Activated gamma-delta T cell treated with anti-CD3 and anti-CD28 coated beads, Interleukin-2, amount 50 U/mL, for 16 hours (primary cell): ENCODE results near the gene ALG14.
"Not testable (repeated sequence)": the region's sequence is repeated elsewhere in the genome, so short reads cannot be mapped to it uniquely, and the experiment has no call there.

ENCODE experiments used
- DNase-seq: peaks from one replicate; pipeline ENCODE4 v3.0.0-alpha.2; 2020; ENCODE audit warnings: low read depth

ALG14 gene

DNA sequence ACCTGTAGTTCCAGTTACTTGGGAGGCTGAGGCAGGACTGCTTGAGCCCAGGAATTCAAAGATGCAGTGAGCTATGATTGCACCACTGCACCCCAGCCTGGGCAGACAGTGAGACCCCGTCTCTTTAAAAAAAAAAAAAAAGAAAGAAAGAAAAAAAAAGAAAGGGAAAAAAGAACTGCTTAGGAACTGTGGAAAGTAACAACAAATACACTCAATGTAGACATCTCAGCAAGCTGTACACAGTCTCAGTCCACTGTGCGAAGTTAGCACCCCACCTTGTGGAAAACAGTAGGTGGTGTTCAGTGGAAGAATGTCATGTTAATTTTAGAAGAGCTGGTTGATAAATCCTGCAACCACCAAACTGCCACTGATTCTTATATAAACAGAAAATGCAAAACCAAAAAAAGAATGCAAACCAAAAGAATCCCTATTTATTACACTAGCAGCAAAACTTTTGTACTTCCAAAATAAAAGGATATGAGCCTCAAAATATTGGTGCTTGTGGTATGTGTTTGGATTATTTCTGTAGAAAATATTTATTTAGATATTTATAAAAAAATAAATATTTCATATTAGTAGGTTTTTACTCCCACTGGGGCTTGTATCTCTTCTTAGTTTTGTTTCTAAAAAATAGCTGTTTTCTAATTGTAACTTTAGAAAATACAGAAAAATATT, 31.1 kb downstream of the ALG14 start:
- DNase-seq, result no peak

DNA sequence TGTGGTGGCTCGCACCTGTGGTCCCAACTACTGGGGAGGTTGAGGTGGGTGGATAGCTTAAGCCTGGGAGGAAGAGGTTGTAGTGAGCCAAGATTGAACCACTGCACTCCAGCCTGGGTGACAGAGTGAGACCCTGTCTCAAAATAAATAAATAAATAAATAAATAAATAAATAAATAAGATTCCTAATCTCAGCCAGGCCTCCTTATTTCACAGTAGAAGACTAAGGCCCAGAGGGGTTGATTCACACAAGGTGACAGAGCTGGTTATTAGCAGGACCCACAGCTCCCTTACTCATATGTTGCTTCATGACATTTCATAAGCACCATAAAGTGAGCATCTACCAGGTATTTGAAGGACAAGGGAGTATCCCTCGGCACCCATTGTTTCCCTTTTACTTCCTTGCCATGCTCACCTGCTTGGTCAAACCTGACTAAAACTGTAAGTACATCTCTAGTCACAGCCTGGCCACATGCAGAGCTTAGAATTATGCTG, 32.7 kb downstream of the ALG14 start:
- DNase-seq, result no peak

DNA sequence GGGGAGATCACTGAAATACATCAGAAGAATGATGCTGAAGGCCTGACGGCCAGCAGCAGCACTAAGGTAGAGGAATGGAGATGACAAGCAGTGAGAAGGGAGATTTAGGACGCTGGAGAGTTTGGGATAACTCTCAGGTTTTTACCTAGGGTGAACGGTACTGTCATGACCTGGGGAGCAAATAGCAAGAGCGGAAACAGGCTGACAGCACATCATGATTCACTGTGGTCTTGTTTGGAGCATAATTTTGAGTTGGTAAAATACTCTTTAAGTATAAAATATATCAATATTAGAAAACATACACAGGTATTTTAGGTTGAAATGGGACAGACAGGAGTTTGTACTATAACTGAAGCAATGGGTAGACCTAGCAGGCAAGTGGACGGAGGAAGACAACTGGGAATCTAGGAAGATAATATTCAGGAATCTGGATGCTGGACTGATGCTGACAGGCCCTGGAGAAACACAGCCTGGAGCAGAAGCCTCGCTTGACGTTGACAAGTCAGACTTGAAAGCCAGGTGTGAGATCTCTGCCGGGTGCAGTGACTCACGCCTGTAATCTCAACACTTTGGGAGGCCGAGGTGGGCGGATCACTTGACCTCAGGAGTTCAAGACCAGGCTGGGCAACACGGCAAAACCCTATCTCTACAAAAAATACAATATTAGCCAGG, 33.3 kb downstream of the ALG14 start:
- DNase-seq, result no peak

DNA sequence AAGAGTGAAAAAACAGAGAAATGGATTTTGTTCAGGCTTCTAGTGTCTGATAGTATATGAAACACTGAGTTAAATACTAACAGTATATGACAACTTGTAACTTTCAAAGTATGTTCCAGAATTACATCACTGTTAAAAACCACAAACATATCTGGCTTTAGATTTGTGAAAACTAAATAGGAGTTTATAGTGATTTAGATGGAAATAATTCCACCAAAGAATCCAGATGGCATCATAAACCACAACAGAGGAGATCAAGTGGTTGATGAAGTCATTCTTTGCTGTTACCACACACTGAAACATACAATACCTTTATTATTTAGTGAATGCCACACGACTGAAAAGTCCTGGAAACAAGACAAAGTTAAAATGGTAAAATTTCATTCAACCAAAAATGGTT, 37.2 kb downstream of the ALG14 start:
- DNase-seq, result no peak

DNA sequence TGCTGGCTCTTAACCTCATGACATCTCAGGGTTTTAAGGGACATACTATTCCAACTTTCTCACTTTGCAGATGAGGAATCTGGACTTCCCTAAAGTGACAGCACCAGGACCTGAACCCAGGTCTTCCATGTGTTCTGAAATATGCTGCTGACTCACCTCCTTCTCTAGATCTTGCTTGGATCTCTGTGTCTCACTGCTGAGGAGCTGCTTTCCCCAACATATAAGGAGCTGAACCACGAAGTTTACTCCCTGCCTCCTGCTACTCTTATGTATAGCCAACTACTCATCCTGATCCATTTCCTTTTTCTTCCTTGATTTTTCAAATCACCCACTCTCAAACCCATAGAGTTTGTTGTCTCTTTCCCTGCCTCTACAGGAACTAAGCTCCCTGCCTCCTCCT, 38.2 kb downstream of the ALG14 start:
- no peak for DNase-seq

DNA sequence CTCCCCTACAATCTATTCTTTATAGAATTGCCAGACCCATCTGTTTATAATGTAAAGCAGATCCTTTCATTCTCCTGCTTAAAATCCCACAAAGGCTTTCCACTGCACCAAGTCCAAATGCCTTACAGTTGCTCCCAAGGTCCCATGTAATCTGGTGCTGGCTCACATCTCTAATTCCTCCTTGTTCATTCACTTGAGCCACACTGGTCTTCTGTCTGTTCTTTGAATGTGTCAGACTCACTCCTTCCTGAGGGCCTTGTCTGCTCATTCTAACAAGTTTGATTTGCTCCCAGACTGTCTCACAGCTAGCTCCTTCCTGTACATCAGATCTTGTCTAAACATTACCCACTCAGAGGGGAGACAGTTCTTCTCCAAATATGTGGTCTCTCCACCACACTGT, 38.9 kb downstream of the ALG14 start:
- DNase-seq, result no peak

DNA sequence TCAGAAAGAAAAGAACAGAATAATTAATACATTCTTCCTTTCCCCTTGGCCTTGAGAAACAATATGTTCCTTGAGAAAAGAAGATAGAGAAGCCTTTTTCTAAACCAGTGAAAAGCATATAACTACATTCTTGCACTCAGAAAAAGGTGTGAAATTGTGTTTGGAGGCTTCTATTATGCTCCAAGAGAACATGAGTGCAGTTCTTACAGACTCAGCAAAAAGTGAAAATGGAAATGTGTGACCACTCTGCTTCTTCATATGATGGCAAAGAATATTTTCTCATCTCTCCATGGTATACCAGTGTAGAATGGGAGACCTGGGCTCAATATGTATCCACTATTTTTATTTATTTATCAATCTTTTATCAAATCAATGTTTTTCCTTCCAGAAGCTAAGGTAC, 43.2 kb downstream of the ALG14 start:
- no peak for DNase-seq

DNA sequence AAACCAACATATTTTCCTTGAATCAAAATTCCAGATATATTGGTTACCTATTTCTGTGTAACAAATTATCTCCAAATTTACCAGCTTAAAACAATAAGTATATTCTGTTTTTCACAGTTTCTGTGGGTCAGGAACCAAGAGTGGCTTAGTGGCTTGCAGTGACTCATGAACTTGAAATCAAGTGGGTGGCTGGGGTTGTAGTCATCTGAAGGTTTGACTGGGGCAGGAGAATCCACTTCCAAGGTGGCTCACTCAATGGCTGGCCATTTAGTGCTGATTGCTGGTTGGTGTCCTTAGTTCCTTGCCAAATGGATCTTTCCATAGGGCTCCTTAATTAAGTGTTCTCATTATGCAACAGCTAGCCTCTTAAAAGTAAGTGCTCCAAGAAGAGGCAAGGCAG, 43.8 kb downstream of the ALG14 start:
- DNase-seq, result no peak

DNA sequence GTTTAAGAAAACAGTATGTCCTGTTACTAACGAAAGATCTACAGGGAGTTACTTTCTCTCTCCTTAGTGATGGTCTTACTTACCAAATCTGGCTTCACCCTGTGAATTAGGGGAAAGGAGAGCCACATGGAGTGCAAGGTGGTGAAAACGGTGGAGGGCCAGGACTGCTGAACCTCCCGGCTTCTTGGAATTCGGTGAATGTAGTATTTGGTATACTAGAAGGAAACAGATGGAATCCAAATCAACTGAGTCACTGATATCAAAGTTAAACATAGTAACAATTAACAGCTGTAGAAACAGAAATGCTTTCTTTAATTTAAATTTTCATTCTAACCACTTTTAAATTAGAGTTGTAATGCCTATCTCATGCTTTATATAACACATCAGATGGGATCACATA, 45.7 kb downstream of the ALG14 start:
- DNase-seq, result no peak

DNA sequence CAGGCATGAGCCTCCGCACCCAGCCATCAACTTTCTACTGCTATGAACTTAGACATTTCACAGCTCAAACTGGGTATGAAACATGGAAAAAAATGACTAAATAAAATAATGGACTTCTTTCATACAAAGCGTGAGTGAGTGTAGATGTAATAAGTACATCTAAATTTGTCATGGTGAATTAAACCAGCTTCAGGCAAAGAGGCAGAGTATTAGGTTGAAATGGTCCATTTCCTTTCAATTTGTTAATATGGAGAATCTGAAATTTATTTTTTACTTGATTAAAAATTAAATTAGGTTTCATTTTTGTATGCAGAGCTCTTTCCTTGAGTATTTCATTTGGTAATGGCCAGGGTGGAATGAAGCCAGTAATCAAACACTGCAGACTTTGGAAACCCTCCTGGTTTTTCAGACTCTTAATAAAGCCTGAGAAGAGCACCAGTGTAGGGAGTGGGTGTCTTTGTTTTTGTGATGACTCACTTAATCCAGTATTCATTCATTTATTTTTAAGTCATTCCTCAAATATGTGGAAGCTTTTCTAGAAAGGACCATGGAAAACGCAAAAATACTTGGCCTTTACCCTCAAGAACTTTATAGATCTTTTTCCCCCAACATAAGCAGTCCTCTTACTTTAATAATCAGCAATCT, 49.2 kb downstream of the ALG14 start:
- DNase-seq, result no peak

DNA sequence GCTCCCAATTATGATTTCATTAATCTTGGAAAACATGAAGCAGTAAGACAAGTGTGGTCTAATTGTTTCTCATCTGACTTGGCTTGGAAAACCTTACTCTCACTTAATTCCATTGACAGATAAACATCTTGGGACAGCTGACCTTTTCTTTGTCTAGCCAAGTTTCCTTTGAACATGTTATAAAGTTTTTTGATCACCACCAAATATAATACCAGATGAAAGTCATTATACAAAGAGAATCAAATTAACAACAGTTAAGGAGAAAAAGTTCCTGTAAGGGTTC, 50.2 kb downstream of the ALG14 start:
- DNase-seq, result no peak

DNA sequence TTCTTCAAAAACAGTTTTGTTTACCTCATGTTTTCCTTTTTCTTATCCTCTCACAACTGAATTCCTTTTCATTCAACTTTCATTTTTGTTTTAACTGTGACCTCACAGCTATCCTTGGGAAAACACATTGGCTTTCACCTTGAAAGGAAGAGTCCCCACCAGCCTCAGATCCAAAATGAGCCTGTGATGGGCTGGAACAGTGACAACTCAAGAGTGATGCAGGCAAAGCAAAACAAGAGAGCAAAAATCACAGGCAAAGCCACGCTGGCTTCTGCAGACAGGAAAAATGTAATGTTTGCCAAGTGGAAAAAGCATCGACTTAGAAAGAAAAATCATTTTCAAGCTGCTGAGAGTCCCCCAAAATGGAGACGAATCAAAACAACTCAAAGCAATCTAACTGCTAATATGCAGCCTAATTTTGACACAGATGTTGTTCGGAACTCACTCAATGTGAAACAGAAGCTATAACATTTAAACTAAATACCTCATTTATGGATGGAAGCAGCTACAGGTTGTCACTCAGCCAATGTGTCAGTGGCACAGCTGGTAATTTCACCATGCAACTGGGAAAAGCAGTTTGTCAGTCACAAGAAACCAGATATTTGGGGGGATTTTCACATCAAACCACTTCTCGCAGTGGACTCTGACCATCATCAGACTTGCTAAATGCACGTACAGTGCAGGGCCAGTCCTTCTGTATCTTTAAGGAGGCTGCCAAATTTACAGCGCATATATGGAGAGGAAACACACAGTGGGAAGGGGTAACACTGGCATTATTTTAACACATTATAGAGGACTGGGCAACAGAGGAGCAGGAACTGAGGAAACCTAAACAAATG, 50.7 kb downstream of the ALG14 start:
- DNase-seq, result no peak

DNA sequence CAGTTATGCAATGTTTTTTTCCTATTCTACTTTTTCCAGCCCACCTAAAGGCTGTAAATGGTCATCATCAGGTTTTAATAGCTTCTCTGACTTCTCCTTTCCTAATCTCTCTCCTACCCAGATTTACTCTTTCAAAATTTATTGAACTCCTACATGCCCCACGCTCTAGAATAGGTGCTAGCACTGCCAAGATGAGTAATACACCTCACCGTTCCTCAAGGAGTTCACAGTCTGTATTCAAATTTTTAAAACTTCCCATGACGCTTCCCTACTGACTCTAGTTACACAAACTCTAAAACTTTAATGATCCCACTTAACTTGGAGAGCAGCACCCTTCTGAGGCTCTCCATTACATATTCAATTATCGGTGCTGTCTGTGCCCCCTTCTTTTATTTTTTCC, 51.6 kb downstream of the ALG14 start:
- DNase-seq, result no peak

DNA sequence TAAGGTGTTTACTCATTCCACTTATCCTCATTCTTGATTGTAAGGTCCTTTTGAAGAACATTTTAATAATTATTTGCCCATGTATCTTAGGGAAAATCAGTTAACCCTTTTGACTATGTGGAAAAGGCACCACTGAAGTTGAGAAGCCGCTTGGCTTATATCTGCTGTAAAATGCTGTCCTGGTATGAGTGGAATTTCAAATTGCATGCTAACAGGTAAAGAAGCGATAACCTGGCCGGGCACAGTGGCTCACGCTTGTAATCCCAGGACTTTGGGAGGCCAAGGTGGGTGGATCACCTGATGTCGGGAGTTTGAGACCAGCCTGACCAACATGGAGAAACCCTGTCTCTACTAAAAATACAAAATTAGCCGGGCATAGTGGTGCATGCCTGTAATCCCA, 53.3 kb downstream of the ALG14 start:
- not testable (repeated sequence) for DNase-seq

DNA sequence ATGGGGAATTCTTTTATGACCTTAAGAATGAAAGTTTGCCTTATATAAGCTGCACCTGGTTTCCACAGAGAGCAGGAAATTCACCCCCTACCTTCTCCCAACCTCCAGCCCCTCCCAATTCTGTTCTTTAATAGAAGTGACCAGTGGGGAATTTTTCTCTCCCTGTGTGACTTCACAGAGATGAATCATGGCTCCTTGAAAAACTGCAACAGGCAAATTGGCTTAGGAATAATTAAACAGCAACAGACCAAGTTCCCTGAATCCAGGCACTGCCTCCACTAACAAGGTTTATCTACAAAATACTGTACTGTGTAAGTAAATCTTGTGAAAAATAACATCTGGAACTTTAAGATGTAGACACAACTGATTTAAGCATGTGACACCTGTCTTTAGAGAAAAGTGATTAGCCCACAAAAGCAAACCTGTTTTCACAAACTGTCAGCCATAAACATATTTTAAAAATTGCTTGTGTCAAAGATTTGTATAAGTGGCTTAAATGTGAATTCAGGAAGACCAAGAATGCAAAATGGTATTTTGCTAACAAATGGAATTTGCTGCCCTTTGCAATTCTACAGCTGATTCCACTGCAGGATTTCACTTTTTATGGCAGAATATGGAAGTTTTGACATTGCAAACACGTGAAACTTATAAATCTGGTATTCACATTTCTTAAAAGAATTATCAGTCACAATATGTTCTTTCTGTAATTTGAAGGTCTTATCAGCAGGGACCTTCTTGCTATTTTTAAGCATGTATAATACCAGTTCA, 54.0 kb downstream of the ALG14 start:
- DNase-seq, result no peak

DNA sequence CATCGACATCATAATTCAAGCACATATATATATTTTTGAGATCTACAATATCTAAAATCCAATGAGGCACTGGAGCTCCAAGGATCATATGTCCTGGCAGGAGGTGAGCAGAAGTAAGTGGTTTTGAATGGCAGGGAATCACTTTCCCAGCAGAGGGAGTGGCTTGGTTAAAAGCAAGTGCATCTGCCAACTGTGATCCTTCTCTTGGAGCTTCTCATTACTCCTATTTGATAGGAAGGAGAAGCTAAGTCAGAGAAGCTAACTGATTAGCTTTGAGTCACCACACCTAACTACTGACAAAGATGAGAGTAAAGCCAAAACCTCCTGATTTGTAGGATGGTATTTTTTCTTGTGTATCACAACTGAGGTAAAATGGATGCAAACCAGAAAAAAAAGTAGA, 55.0 kb downstream of the ALG14 start:
- DNase-seq, result no peak

DNA sequence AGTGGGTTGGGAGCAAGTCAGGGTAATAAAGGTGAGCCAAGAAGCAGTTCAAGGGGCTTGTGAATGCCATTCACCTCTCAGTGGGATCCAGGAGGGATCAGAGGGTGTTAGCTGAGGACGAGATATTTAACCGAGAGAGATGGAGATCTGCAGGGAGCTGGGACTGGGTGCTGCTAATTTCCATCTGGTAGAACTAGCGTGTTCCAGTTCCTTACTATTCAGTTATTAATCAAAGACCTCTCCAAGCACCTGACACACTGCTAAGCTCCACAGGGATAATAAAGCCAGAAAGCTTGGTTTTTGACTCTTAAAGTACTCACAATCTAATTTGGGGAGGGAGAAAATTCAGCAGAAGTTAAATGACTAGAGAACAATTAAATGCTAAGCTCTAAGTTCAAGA, 57.7 kb downstream of the ALG14 start:
- DNase-seq, result no peak

DNA sequence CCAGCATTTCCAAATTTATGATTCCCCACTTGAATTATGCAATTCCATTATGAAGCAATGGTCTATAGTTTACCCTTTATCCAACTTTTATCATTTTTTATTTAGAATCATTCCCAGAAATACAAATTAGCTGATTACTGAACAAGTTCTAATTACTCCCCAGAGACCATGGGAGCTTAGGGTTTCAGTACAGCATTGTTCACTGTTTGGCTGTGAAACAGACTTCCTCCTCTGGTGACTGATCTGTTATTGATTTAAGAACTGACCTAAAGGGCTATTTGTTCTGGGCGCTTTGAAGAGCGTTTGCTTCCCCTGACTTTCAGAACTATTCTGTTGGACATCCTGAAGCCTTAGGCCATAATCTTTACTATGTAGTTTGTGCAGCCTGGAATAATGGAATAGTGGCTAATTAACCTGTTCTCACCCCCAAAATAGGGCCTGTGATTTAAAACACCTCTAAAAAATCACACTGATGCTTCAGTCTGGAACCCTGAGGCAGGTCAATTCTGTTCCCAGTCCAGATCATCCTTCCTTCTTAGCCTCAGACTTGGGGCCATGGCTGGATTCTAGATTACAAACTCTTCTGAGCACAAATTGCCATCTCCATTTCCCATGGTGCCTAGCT, 58.7 kb downstream of the ALG14 start:
- DNase-seq, result no peak

DNA sequence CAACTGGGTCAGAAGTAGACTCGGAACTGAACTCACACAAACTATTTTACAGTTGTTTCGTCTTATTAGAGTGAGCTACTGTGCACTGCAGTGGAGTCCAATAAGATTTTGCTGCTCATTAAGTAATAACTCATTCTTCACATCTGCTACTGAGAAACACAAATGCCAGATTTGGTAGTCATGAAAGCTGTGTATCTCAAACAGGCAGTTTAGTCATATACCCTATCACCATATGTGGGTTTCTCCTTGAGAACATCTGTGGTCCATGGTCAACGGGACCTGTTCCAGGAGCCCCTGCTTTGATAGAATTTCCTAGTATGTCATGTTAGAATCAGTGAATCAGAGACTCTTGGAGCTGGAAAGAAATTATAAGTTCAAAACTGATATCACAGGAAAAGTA, 60.4 kb downstream of the ALG14 start:
- no peak for DNase-seq

DNA sequence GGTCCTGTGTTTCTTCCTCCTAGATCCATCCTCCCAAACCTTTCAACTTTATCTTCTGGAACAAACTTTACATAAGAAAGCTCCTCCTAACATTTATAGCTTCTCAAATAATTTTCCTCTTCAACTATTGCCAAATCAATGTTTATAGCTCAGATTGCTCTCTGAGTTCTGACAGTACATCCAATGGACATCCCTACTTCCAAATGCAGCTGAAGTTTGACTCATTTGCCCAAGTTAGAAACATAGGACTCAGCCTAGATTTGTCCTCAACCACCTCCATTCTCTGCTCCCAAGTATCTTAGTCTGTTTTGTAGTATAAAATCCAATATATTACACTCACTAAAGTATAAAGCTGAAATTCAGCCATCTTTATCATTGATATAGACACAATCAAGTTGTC, 62.6 kb downstream of the ALG14 start:
- no peak for DNase-seq

DNA sequence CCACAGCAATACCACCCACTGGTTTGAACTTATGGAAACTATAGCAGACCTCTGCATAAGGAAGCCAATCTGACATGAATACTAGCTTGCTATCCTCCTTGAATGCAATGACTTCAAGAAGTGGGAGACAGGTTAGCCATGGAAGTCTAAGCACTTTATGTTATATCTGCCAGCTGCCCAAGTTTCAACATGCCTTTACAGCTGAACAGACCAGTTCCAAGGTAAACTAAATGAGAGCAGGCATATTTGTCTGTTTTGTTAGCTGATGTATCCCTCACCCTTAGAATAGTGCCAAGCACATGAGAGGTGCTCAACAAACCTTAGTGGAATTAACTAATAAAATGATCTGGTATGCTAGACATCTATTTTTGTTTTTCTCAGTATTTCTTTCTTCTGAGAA, 65.1 kb downstream of the ALG14 start:
- DNase-seq, result no peak

DNA sequence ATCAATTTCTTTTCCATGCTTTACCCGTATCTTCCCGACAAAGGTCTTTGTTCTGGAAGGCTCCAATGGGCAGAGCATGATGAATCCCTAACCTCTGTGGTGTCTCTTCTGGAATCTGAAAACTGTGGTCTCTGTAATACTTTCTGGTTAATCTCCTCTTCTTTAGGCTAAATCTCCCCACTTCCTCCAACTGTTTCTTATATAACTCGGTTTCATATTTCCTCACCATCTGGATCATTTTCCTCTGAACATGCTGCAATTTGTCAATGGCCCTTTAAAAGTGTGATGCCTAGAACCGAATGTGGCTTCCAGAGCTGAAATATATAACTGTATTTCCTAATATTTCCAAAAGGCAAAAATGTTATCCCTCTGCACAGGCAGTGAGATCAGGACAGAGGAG, 66.1 kb downstream of the ALG14 start:
- DNase-seq, result no peak
